A673 (cell line): ENCODE measurements around the gene PLAA. TPM values are rescaled to one million over a fixed set of nuclear protein-coding genes. Genes with fewer than 3 reads are reported as not detected.

Experiments
- BruUV-seq: library from RNA; stranded (reverse); fragments of 400-500 nt; replicated peaks from 2 replicates; lab custom pipeline; 2021; lab: Mats Ljungman, UMichigan
- CTCF ChIA-PET: fragments of 300-600 bp; sonication (Branson Sonifier 250); formaldehyde crosslinking; loops from one replicate; lab custom pipeline; 2022; ENCODE audit warnings: antibody characterized with exemption; lab: Charles Lee
- POLR2A ChIA-PET: fragments of 300-600 bp; sonication (Branson Sonifier 250); formaldehyde crosslinking; loops from one replicate; lab custom pipeline; 2022; ENCODE audit warnings: antibody characterized with exemption; ENCODE audit not compliant: low non-redundant PET; lab: Charles Lee
- DNase-seq: peaks from one replicate; pipeline ENCODE4 v3.0.0-alpha.2; 2015; ENCODE audit warnings: low spot score
- H3K27ac ChIP-seq: fragments of 200-600 bp; sonication (generic); 2 replicates; pipeline ENCODE4 v1.5.1; 2016; ENCODE audit warnings: mixed run types, low read depth, mild to moderate bottlenecking, mixed read lengths, antibody characterized with exemption, low read length; ENCODE audit not compliant: poor library complexity, severe bottlenecking
- H3K27me3 ChIP-seq: fragments of 200-600 bp; sonication (generic); replicated peaks from 2 replicates; pipeline ENCODE4 v1.6.1; 2017; ENCODE audit warnings: mixed run types, low read depth, mild to moderate bottlenecking, mixed read lengths, antibody characterized with exemption, low read length; ENCODE audit not compliant: insufficient read depth, poor library complexity
- H3K36me3 ChIP-seq: fragments of 200-600 bp; sonication (generic); 2 replicates; pipeline ENCODE4 v1.6.1; 2016; ENCODE audit warnings: mixed run types, mild to moderate bottlenecking, mixed read lengths, antibody characterized with exemption, low read length; ENCODE audit not compliant: insufficient read depth, poor library complexity, severe bottlenecking
- H3K4me1 ChIP-seq: fragments of 200-600 bp; sonication (generic); 2 replicates; pipeline ENCODE4 v1.6.1; 2017; ENCODE audit warnings: mixed run types, mild to moderate bottlenecking, mixed read lengths, antibody characterized with exemption, low read length; ENCODE audit not compliant: insufficient read depth, poor library complexity, severe bottlenecking
- H3K4me3 ChIP-seq: fragments of 200-600 bp; sonication (generic); 2 replicates; pipeline ENCODE4 v1.5.1; 2016; ENCODE audit warnings: low read depth, mixed run types, mild to moderate bottlenecking, mixed read lengths, low read length; ENCODE audit not compliant: poor library complexity, severe bottlenecking
- H3K9me3 ChIP-seq: fragments of 200-600 bp; sonication (generic); 2 replicates; pipeline ENCODE4 v1.6.1; 2016; ENCODE audit warnings: mixed run types, low read depth, mild to moderate bottlenecking, mixed read lengths, antibody characterized with exemption, low read length; ENCODE audit not compliant: poor library complexity, severe bottlenecking
- EZH2 ChIP-seq: fragments of 200-600 bp; sonication (generic); IDR thresholded peaks from 2 replicates; pipeline ENCODE4 v1.6.1; 2017; ENCODE audit warnings: borderline replicate concordance, low read depth, mild to moderate bottlenecking, mixed read lengths, antibody characterized with exemption, low read length; ENCODE audit not compliant: poor library complexity, severe bottlenecking
- intact Hi-C: fragments of 100-400 bp; cut with micrococcal nuclease; formaldehyde crosslinking; loops from one replicate; pipeline ENCODE4 v1.10.0; 2022; ENCODE audit not compliant: unreplicated experiment
- total RNA-seq: library from RNA; stranded (reverse); gene quantifications from 2 replicates; pipeline ENCODE4 v1.2.3, GENCODE V29; 2021
- TF ChIP-seq, protein P1 (sequence below): fragments of 300-800, 200-600 bp; sonication (generic); conservative IDR thresholded peaks from 2 replicates; pipeline ENCODE4 v1.5.1; 2017; ENCODE audit warnings: low read depth, mild to moderate bottlenecking, antibody characterized with exemption, low read length, moderate library complexity, mixed read lengths

Gene PLAA
- total RNA-seq, 1 experiment from 2014 or later = 36.4 TPM

DNA sequence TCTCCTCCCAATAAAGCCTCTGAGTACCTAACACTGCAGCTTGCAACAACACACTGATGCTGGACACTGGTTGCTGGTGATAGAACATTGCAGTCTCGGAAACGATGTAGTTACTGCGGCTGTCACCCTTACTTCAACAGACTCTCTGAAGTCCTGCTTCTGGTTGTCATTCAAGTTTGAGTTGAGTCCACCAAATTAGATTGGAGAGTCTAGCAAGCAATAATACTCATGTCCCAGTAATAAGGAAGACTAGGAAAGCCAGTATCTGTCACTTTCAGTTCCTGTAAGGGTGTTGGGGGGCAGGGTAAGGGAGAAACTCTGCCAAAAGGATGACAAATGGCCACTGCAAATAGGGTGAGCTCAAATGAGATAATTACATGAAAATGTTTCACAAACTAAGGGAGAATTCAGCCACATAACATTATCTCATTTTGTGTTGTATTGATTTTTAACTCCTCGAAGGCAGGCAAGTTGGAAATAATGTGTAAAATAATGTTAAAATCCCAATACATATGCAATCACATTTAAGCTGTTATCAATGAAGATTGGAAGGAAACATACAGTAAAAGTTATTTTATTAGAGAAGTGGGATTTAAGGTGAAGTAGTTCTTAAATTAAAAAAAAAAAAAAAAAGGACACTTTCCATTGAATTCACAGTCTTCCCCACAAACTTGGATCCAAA is 8.3 kb upstream of the PLAA start:
- CTCF ChIA-PET = no interaction called here
- POLR2A ChIA-PET = interaction anchor here (0.5 kb wide), 1 partner anchor 16 kb away, joined by 3 read pairs; no protein-coding TSS in a partner anchor
- Histone ChIP-seq H3K36me3 (no peaks in the 10 kb centered on the region), H3K27ac (peak overlapping the region; percentile 77), H3K4me3 (peak overlapping the region; percentile 61), H3K4me1 (peaks cover 6% of the 10 kb centered on the region), H3K9me3 (no peaks in the 10 kb centered on the region), H3K27me3 (no peaks in the 10 kb centered on the region)
- intact Hi-C loops = no loop called here
- no peak for DNase-seq
- BruUV-seq = no TSS peak
- no peak for TF ChIP-seq EZH2
- TF ChIP-seq, protein P1, sequence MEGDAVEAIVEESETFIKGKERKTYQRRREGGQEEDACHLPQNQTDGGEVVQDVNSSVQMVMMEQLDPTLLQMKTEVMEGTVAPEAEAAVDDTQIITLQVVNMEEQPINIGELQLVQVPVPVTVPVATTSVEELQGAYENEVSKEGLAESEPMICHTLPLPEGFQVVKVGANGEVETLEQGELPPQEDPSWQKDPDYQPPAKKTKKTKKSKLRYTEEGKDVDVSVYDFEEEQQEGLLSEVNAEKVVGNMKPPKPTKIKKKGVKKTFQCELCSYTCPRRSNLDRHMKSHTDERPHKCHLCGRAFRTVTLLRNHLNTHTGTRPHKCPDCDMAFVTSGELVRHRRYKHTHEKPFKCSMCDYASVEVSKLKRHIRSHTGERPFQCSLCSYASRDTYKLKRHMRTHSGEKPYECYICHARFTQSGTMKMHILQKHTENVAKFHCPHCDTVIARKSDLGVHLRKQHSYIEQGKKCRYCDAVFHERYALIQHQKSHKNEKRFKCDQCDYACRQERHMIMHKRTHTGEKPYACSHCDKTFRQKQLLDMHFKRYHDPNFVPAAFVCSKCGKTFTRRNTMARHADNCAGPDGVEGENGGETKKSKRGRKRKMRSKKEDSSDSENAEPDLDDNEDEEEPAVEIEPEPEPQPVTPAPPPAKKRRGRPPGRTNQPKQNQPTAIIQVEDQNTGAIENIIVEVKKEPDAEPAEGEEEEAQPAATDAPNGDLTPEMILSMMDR = no peak

DNA sequence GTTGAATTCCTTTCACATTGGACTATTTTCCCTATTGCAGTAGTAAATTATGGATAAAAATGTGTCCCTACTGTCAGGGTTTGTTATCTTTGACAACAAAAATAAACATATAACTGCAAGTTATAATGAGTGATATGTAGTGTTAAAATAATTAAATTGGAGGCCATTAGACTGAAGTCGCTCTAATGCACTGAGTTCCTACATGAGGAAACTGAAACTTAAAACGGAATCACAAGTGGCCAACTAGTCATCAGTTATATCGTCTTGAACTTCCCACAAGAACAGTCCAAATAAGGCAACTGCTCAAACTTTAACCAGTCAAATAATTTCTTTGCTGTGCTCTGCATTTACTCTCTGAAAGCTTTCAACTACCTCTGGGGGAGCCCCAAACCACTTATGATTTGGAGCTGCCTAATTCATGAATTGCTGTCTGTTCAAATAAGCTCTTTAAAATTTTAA is 7.0 kb upstream of the PLAA start:
- ChIA-PET CTCF (no interaction called here), POLR2A (no interaction called here)
- Histone ChIP-seq H3K4me1 (peaks cover 6% of the 10 kb centered on the region), H3K36me3 (no peaks in the 10 kb centered on the region), H3K9me3 (no peaks in the 10 kb centered on the region), H3K4me3 (no peak overlapping the region), H3K27ac (no peak overlapping the region), H3K27me3 (no peaks in the 10 kb centered on the region)
- intact Hi-C loops = no loop called here
- TF ChIP-seq, protein P1 = no peak
- no peak for TF ChIP-seq EZH2
- no peak for DNase-seq
- no TSS peak for BruUV-seq

DNA sequence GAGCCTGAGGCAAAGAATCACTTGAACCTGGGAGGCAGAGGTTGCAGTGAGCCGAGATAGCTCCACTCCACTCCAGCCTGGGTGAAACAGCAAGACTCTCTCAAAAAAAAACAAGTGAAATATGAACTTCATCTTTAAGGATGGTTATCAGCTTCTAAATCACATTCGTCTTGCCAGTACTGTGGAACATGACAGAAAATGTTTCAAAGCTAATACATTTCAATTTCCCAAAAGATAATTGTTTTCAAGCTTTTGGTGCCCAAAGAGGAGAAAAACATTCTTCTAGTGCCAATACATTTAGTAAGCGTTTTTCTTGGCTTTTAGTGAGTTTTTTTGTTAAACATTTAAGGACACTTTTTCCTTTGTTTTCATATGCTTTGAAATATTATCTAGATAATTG is 4.8 kb upstream of the PLAA start:
- ChIA-PET CTCF (no interaction called here), POLR2A (no interaction called here)
- Histone ChIP-seq H3K27ac (no peak overlapping the region), H3K36me3 (no peaks in the 10 kb centered on the region), H3K27me3 (no peaks in the 10 kb centered on the region), H3K4me3 (no peak overlapping the region), H3K9me3 (no peaks in the 10 kb centered on the region), H3K4me1 (no peaks in the 10 kb centered on the region)
- TF ChIP-seq, protein P1 = no peak
- TF ChIP-seq EZH2 = no peak
- intact Hi-C loops = no loop called here
- BruUV-seq = no TSS peak
- DNase-seq = no peak
